H1 (cell line): ENCODE measurements around the gene PHOSPHO2. TPM values are rescaled to one million over a fixed set of nuclear protein-coding genes. Genes with fewer than 3 reads are reported as not detected.

Experiments used
- CTCF ChIA-PET: fragments of 300-600 bp; sonication (Branson Sonifier 250); formaldehyde crosslinking; loops from one replicate; lab custom pipeline; 2021; ENCODE audit not compliant: partially characterized antibody; lab: Charles Lee
- POLR2A ChIA-PET: fragments of 300-600 bp; sonication (Branson Sonifier 250); formaldehyde crosslinking; loops from one replicate; lab custom pipeline; 2021; ENCODE audit warnings: inconsistent platforms; ENCODE audit not compliant: partially characterized antibody; lab: Charles Lee
- DNase-seq, 2 experiments: peaks; one replicate each; pipeline versions ENCODE4 v3.0.0 to v3.0.0-alpha.2; 2010 to 2022; ENCODE audit warnings: low spot score in 2 of 2, low read depth in 1 of 2, mixed read lengths in 1 of 2
- FAIRE-seq: peaks from 2 replicates; lab custom pipeline; 2011; peaks lifted over from hg19 to GRCh38; lab: Jason Lieb, UNC
- H2AFZ ChIP-seq: 2 replicates; pipeline ENCODE4 v1.8.1; 2012; ENCODE audit warnings: low read length, inconsistent platforms
- H2AK5ac ChIP-seq: 2 replicates; pipeline ENCODE4 v1.6.1; 2013; ENCODE audit warnings: low read depth, low read length
- H2BK120ac ChIP-seq: replicated peaks from 2 replicates; pipeline ENCODE3; 2013; ENCODE audit warnings: low read depth, low read length, inconsistent platforms
- H2BK12ac ChIP-seq: 2 replicates; pipeline ENCODE4 v1.6.1; 2013; ENCODE audit warnings: low read depth, low read length
- H2BK15ac ChIP-seq: 2 replicates; pipeline ENCODE4 v1.6.1; 2013; ENCODE audit warnings: low read length
- H2BK20ac ChIP-seq: 2 replicates; pipeline ENCODE4 v1.6.1; 2013; ENCODE audit warnings: low read length
- H2BK5ac ChIP-seq: 2 replicates; pipeline ENCODE4 v1.6.1; 2013; ENCODE audit warnings: low read depth, low read length
- H3K14ac ChIP-seq: 2 replicates; pipeline ENCODE4 v1.6.1; 2013; ENCODE audit warnings: inconsistent platforms; ENCODE audit not compliant: insufficient read length
- H3K18ac ChIP-seq: 2 replicates; pipeline ENCODE4 v1.6.1; 2013; ENCODE audit warnings: low read length; ENCODE audit errors: extremely low read depth
- H3K23ac ChIP-seq: 2 replicates; pipeline ENCODE4 v1.6.1; 2013; ENCODE audit warnings: inconsistent platforms; ENCODE audit not compliant: insufficient read length
- H3K23me2 ChIP-seq: 2 replicates; pipeline ENCODE4 v1.6.1; 2013; ENCODE audit warnings: low read depth, low read length
- H3K27ac ChIP-seq: 2 replicates; pipeline ENCODE4 v1.6.1; 2011; ENCODE audit warnings: low read depth, low read length, inconsistent platforms
- H3K27me3 ChIP-seq, 4 experiments: replicated peaks in 1 of 4; 1 replicate in 1 of 4; 2 replicates in 3 of 4; pipeline versions ENCODE4 v1.6.1 to v1.8.1; 2011 to 2013; ENCODE audit warnings: low read length in 3 of 4, mild to moderate bottlenecking in 3 of 4, inconsistent platforms in 2 of 4, mixed read lengths in 2 of 4, moderate library complexity in 1 of 4; ENCODE audit not compliant: control insufficient read depth in 3 of 4, insufficient read depth in 3 of 4; ENCODE audit errors: extremely low read depth in 1 of 4
- H3K36me3 ChIP-seq, 4 experiments: 2 replicates each; pipeline versions ENCODE4 v1.6.1 to v1.8.1; 2011 to 2013; ENCODE audit warnings: mild to moderate bottlenecking in 4 of 4, low read length in 3 of 4, moderate library complexity in 2 of 4, control low read depth in 1 of 4, inconsistent platforms in 1 of 4; ENCODE audit not compliant: insufficient read depth in 4 of 4, control insufficient read depth in 2 of 4
- H3K4ac ChIP-seq: replicated peaks from 2 replicates; pipeline ENCODE3; 2013; ENCODE audit warnings: low read length, low read depth, mixed read lengths, inconsistent platforms; ENCODE audit not compliant: insufficient read length
- H3K4me1 ChIP-seq, 4 experiments: replicated peaks in 1 of 4; 1 replicate in 1 of 4; 2 replicates in 3 of 4; pipeline versions ENCODE4 v1.6.1 to v1.8.1; 2011 to 2013; ENCODE audit warnings: low read length in 3 of 4, inconsistent platforms in 2 of 4, mixed read lengths in 1 of 4; ENCODE audit not compliant: insufficient read depth in 4 of 4, control insufficient read depth in 3 of 4
- H3K4me2 ChIP-seq, 2 experiments: 2 replicates each; pipeline versions ENCODE4 v1.6.1 to v1.8.1; 2011 to 2013; ENCODE audit warnings: low read depth in 2 of 2, low read length in 2 of 2, control low read depth in 1 of 2, inconsistent platforms in 1 of 2, mild to moderate bottlenecking in 1 of 2; ENCODE audit not compliant: insufficient read depth in 1 of 2
- H3K4me3 ChIP-seq, 4 experiments: fragments of 200-600, 300-600 bp in 1 of 4; sonication (generic), shearing (Covaris generic), sonication (Bioruptor Twin) in 1 of 4; 2 replicates each; pipeline versions ENCODE4 v1.5.1 to v1.8.1; 2011 to 2016; ENCODE audit warnings: low read length in 4 of 4, low read depth in 3 of 4, control low read depth in 2 of 4, inconsistent platforms in 2 of 4, mild to moderate bottlenecking in 2 of 4, mixed read lengths in 1 of 4, moderate library complexity in 1 of 4; ENCODE audit not compliant: insufficient read depth in 2 of 4; ENCODE audit errors: extremely low read depth in 1 of 4
- H3K56ac ChIP-seq: replicated peaks from 2 replicates; pipeline ENCODE3; 2013; ENCODE audit warnings: low read depth, mild to moderate bottlenecking, mixed read lengths, low read length, inconsistent platforms; ENCODE audit not compliant: insufficient read length
- H3K79me1 ChIP-seq: 2 replicates; pipeline ENCODE4 v1.6.1; 2013; ENCODE audit warnings: low read depth, low read length, control low read depth
- H3K79me2 ChIP-seq, 2 experiments: 2 replicates each; pipeline versions ENCODE4 v1.6.1 to v1.8.1; 2012 to 2013; ENCODE audit warnings: low read length in 2 of 2, mild to moderate bottlenecking in 2 of 2, inconsistent platforms in 1 of 2; ENCODE audit not compliant: insufficient read depth in 2 of 2, control insufficient read depth in 1 of 2
- H3K9ac ChIP-seq, 4 experiments: replicated peaks in 1 of 4; 1 replicate in 1 of 4; 2 replicates in 3 of 4; pipeline versions ENCODE4 v1.6.1 to v1.8.1; 2011 to 2013; ENCODE audit warnings: low read depth in 3 of 4, low read length in 3 of 4, control low read depth in 2 of 4, mild to moderate bottlenecking in 2 of 4, moderate library complexity in 2 of 4, inconsistent platforms in 1 of 4; ENCODE audit errors: extremely low read depth in 1 of 4
- H3K9me3 ChIP-seq, 2 experiments: 2 replicates each; pipeline versions ENCODE4 v1.6.1 to v1.8.1; 2012 to 2013; ENCODE audit warnings: mild to moderate bottlenecking in 2 of 2, moderate library complexity in 2 of 2, control low read depth in 1 of 2, inconsistent platforms in 1 of 2, low read depth in 1 of 2, low read length in 1 of 2, mixed read lengths in 1 of 2; ENCODE audit not compliant: insufficient read depth in 2 of 2
- H4K20me1 ChIP-seq, 2 experiments: replicated peaks in 1 of 2; 2 replicates each; pipeline versions ENCODE3 to v1.8.1; 2011 to 2013; ENCODE audit warnings: inconsistent platforms in 2 of 2, low read length in 2 of 2, mild to moderate bottlenecking in 1 of 2; ENCODE audit not compliant: insufficient read depth in 2 of 2, control insufficient read depth in 1 of 2
- H4K5ac ChIP-seq: 2 replicates; pipeline ENCODE4 v1.6.1; 2013; ENCODE audit warnings: low read length, low read depth, mixed read lengths, inconsistent platforms; ENCODE audit not compliant: insufficient read length
- H4K8ac ChIP-seq: 2 replicates; pipeline ENCODE4 v1.8.0; 2013; ENCODE audit warnings: mild to moderate bottlenecking, moderate library complexity, low read length, inconsistent platforms; ENCODE audit not compliant: insufficient read depth; ENCODE audit errors: extremely low read depth
- H4K91ac ChIP-seq: replicated peaks from 2 replicates; pipeline ENCODE3; 2013; ENCODE audit warnings: low read length, mixed read lengths, inconsistent platforms; ENCODE audit not compliant: insufficient read length
- BCL11A ChIP-seq, 2 experiments: IDR thresholded peaks; one replicate each; pipeline ENCODE4 v1.6.1; 2011; ENCODE audit warnings: low read depth in 2 of 2, low read length in 2 of 2, mild to moderate bottlenecking in 2 of 2
- HDAC6 ChIP-seq: IDR thresholded peaks from one replicate; pipeline ENCODE4 v1.7.1; 2012; ENCODE audit warnings: low read depth, mild to moderate bottlenecking, inconsistent platforms, low read length, moderate library complexity
- JUN ChIP-seq: IDR thresholded peaks from 2 replicates; pipeline ENCODE4 v1.6.1; 2011; ENCODE audit warnings: low read depth, mild to moderate bottlenecking, improper control_type of control experiment, low read length
- NANOG ChIP-seq: IDR thresholded peaks from 2 replicates; pipeline ENCODE4 v1.6.1; 2011; ENCODE audit warnings: low read length, low read depth, mild to moderate bottlenecking, inconsistent platforms; ENCODE audit not compliant: insufficient read depth, poor library complexity, severe bottlenecking
- POLR2A ChIP-seq, 2 experiments: IDR thresholded peaks; 1 replicate in 1 of 2; 2 replicates in 1 of 2; pipeline ENCODE4 v1.6.1; 2011; ENCODE audit warnings: low read depth in 2 of 2, low read length in 2 of 2, mild to moderate bottlenecking in 2 of 2; ENCODE audit errors: control extremely low read depth in 1 of 2
- RAD21 ChIP-seq, 2 experiments: IDR thresholded peaks in 1 of 2; conservative IDR thresholded peaks in 1 of 2; 2 replicates each; pipeline ENCODE4 v1.6.1; 2011; ENCODE audit warnings: low read depth in 2 of 2, low read length in 2 of 2, improper control_type of control experiment in 1 of 2, inconsistent platforms in 1 of 2, mild to moderate bottlenecking in 1 of 2, moderate library complexity in 1 of 2
- RNF2 ChIP-seq: fragments of 200-900, 300-1000 bp; sonication (generic); IDR thresholded peaks from 2 replicates; pipeline ENCODE4 v1.7.1; 2016; ENCODE audit warnings: borderline replicate concordance, low read depth, mild to moderate bottlenecking, antibody characterized with exemption, low read length; ENCODE audit not compliant: poor library complexity, severe bottlenecking; ENCODE audit errors: missing control alignments
- RXRA ChIP-seq: IDR thresholded peaks from 2 replicates; pipeline ENCODE4 v1.6.1; 2011; ENCODE audit warnings: low read depth, mild to moderate bottlenecking, low read length, moderate library complexity; ENCODE audit not compliant: insufficient read depth
- SIRT6 ChIP-seq: IDR thresholded peaks from one replicate; pipeline ENCODE4 v1.7.1; 2012; ENCODE audit warnings: low read length, inconsistent platforms
- SP1 ChIP-seq: IDR thresholded peaks from 2 replicates; pipeline ENCODE4 v1.6.1; 2011; ENCODE audit warnings: low read depth, low read length
- SP2 ChIP-seq: IDR thresholded peaks from 2 replicates; pipeline ENCODE4 v1.6.1; 2012; ENCODE audit warnings: mild to moderate bottlenecking, low read length, inconsistent platforms
- SUZ12 ChIP-seq: fragments of 200-600 bp; sonication (generic); IDR thresholded peaks from 2 replicates; pipeline ENCODE4 v1.6.1; 2012; ENCODE audit warnings: mild to moderate bottlenecking, inconsistent platforms, low read length, moderate library complexity, mixed read lengths
- TCF12 ChIP-seq: IDR thresholded peaks from 2 replicates; pipeline ENCODE4 v1.6.1; 2011; ENCODE audit warnings: low read depth, mild to moderate bottlenecking, low read length
- WGBS, 2 experiments: shearing (Covaris generic) in 1 of 2; methylation state at CpG; one replicate each; pipeline versions ENCODE4 v1.1.6 to v1.1.7; 2013 to 2015; ENCODE audit warnings: low lambda C conversion rate in 2 of 2, mixed read lengths in 2 of 2, inconsistent platforms in 1 of 2, low coverage in 1 of 2, missing lambda C conversion rate in 1 of 2; ENCODE audit not compliant: insufficient replicate concordance in 2 of 2, insufficient coverage in 1 of 2, insufficient read length in 1 of 2; ENCODE audit errors: extremely low coverage in 1 of 2, missing lambda C conversion rate in 1 of 2; 5-methylcytosine and 5-hydroxymethylcytosine counted together
- polyA plus RNA-seq, 7 experiments: library from polyadenylated mRNA; depleted of rRNA in 3 of 7; stranded (reverse) in 5 of 7; unstranded in 2 of 7; fragments of >200 nt in 5 of 7; fragments of 200-250 nt in 2 of 7; gene quantifications; 1 replicate in 5 of 7; 2 replicates in 1 of 7; 4 replicates in 1 of 7; pipeline versions ENCODE4 v1.2.1 to v1.2.3, GENCODE V29; 2011 to 2013; ENCODE audit warnings: missing spikeins in 2 of 7, mixed read lengths in 2 of 7
- total RNA-seq: library from RNA; stranded (reverse); fragmentation: NEBNext Ultra II Directional; extraction: Animal tissue kit (Norgen Biotek cat#: 25700); gene quantifications from 2 replicates; pipeline ENCODE4 v1.2.1, GENCODE V29; 2021

Gene PHOSPHO2
- total and polyA plus RNA-seq, 2 of the 8 experiments (the other 6 are each of a cell fraction or from before 2014, with no cell fraction given), result 2.4 to 8.5 TPM

GRCh38 chr2:169732075-169732474, 37.8 kb downstream of the PHOSPHO2 start:
- DNase-seq, result peak in 1 of 2 experiments; percentile 30
- Histone ChIP-seq H3K79me2 (peaks cover 4 to 28% of the 10 kb centered on the region in 2 experiments), H4K91ac (no peak overlapping the region), H2BK20ac (no peak overlapping the region), H2AK5ac (no peak overlapping the region), H3K4ac (no peak overlapping the region), H3K4me3 (no peak overlapping the region), H2AFZ (no peak overlapping the region), H3K23ac (no peak overlapping the region), H3K4me2 (no peak overlapping the region), H2BK5ac (no peak overlapping the region), H3K79me1 (0 out of 2 replicates have a peak, but pooled peaks cover 1% of the 10 kb centered on the region), H3K27me3 (peaks cover 0 to 5% (median 0%) of the 10 kb centered on the region in 4 experiments; a peak in 2 of 7 replicates), H4K8ac (no peak overlapping the region), H3K4me1 (peaks cover 0 to 4% (median 1%) of the 10 kb centered on the region in 4 experiments; a peak in 3 of 7 replicates), H3K9ac (no peak overlapping the region), H3K18ac (no peak overlapping the region), H3K14ac (no peak overlapping the region), H3K56ac (no peak overlapping the region), H3K9me3 (no peaks in the 10 kb centered on the region), H4K5ac (no peak overlapping the region), H3K23me2 (peaks cover 5% of the 10 kb centered on the region; the same call in 1 of the 2 replicates), H3K36me3 (peaks cover 0 to 8% (median 1%) of the 10 kb centered on the region in 4 experiments; a peak in 1 of 8 replicates), H2BK120ac (no peak overlapping the region), H4K20me1 (peaks cover 0 to 2% of the 10 kb centered on the region in 2 experiments), H2BK15ac (no peak overlapping the region), H3K27ac (no peak overlapping the region), H2BK12ac (no peak overlapping the region)
- WGBS, 2 experiments, result 83% methylated on average over 5 of the region's 5 CpGs; no CpG with 5 or more reads in 1 of the 2 experiments
- ChIA-PET CTCF (interaction anchor here (0.6 to 1.3 kb wide), 2 partner anchors 20 to 138 kb away, joined by 3 read pairs; no protein-coding TSS in a partner anchor), POLR2A (interaction anchor here (1.1 to 2.9 kb wide), 2 partner anchors 9 to 56 kb away, joined by 3 to 8 read pairs; no protein-coding TSS in a partner anchor)
- TF ChIP-seq TCF12 (no peak), RXRA (no peak), RAD21 (IDR thresholded peaks at IDR 0.05 in 1 of 2, conservative IDR thresholded peaks at IDR 0.05 in 1 of 2; ENCODE audit: low read depth in 2 of 2, low read length in 2 of 2) (no peak), NANOG (no peak), SIRT6 (no peak), JUN (no peak), POLR2A (IDR thresholded peaks at IDR 0.05; ENCODE audit: control extremely low read depth in 1 of 2, low read depth in 2 of 2, low read length in 2 of 2) (no peak), RNF2 (no peak), SUZ12 (no peak), SP1 (no peak), SP2 (no peak), BCL11A (IDR thresholded peaks at IDR 0.05; ENCODE audit: low read depth in 2 of 2, low read length in 2 of 2) (no peak), HDAC6 (no peak)
- no peak for FAIRE-seq
